Forelimb muscle (tissue), 1 donor: ENCODE data around the gene ADARB1. TPM values are rescaled to one million over a fixed set of nuclear protein-coding genes. Genes with fewer than 3 reads are reported as not detected.

ENCODE experiments used
- DNase-seq: peaks from one replicate; pipeline ENCODE4 v3.0.0-alpha.2; 2013; ENCODE audit warnings: low read depth
- polyA plus RNA-seq: library from polyadenylated mRNA; unstranded; fragments of 120-200 nt; gene quantifications from one replicate; pipeline ENCODE4 v1.2.1, GENCODE V29; 2013; ENCODE audit not compliant: insufficient read length

The ADARB1 gene
- polyA plus RNA-seq, 1 donor: 27.0 TPM

DNA sequence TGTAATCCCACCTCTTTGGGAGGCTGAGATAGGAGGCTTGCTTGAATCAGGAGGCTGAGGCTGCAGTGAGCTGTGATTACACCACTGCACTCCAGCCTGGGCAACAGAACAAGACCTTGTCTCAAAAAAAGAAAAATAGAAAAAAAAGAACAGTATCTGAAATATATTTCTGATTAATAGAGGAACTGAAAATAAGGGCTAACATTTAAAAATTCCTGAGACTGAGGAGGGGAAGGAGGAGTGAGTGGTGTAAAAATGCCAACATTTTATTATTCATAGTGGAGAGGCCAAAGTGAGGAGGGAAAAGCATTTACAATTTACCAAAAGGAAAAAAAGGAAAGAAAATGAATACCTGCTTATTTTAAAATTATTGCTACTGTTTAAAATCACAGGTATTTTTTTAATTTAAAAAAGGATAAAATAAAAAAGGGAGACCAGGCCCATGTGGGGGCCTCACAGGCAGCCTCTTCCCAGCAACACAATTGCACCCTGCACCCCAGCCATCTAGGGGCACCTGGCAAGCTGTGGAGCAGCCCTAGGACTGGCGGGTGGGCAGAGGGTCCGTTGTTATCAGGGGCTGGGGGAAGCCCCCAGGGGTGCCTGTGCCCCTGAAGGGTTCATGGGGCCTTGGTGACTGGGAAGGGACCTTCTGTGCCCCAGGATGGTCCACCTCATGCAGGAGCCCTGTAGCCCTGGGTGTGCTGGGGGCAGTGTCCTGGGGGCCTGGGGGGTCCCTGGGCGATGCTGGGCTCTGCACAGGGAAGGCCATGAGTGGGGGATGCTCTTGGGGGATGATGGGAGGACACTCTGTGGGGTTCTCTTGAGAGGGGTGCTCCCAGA, 34.8 kb upstream of the ADARB1 start:
- DNase-seq: no peak

DNA sequence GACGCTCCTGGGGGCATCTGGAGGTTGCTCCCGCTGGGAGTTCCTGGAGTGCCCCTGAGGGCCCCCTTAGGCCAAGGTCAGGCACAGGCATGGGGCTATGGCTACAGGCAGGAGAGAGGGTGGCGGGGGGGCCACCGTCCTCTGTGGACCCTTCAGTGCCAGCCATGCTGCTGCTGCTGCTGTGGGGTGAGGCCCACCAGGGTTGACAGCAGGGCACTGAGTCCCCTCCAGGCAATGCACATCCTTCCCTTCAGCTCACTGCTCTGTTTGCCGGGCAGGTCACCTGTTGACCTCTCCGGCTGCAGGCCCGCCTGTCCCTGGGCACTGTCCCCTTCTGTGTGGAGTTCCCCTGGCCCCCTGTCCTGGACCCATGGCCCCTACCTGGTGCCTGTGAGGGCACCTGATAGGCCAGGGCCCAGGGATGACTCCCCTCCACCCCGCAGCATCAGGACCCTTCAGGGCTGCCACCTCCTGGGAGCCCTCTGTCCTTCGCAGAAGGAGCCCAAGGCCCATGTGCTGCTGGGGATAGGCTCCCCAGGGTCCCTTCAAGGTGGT, 34.1 kb upstream of the ADARB1 start:
- DNase-seq: no peak

GRCh38 chr21:45040739-45041138, 33.6 kb upstream of the ADARB1 start:
- DNase-seq: no peak

- no peak for DNase-seq
Measured at GRCh38 chr21:45041351-45041805, 33.0 kb upstream of the ADARB1 start.

DNA sequence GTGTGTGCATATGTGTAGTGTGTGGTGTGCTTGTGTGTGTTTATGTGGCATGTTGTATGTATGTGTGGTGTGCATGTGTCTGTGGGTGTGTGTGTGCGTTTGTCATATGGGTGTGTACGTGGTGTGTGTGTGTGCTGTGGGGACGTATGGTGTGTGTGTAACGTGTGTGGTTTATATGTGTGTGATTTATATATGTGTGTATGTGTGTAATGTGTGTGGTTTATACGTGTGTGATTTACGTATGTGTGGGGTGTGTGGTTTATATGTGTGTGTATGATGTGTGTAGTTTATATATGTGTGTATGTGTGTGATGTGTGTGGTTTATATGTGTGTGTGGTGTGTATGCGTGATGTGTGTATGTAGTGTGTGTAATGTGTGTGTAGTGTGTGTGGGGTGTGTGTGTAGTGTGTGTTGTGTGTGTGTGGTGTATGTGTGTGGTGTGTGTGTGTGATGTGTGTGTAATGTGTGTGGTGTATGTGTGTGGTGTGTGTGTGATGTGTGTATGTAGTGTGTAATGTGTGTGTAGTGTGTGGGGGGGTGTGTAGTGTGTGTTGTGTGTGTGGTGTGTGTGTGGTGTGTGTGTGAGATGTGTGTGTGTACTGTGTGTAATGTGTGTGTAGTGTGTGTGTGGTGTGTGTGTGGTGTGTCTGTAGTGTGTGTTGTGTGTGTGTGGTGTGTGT, 32.3 kb upstream of the ADARB1 start:
- no peak for DNase-seq

GRCh38 chr21:45042664-45043161, 31.7 kb upstream of the ADARB1 start:
- no peak for DNase-seq

DNA sequence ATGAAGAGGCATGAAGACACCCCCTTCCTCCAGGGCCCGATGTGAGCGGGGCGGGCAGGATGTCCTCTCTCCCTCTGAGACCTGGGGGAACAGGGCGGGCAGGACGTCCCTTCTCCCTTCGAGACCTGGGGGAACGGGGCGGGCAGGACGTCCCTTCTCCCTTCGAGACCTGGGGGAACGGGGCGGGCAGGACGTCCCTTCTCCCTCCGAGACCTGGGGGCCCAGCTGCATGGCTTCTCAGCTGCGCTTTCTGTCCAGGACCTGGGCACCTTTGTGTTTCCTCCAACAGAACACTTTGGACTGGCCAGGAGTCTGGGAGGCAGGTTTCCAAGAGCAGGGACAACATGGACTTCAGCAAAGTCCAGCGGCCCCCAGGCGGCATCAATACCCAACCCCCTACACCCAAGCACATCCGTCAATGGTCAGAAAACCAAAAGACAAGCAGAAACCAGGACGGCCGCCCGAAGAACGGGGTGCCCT, 30.8 kb upstream of the ADARB1 start:
- DNase-seq: no peak

- DNase-seq: no peak
Measured at GRCh38 chr21:45045481-45045880, 28.9 kb upstream of the ADARB1 start.

GRCh38 chr21:45047257-45047656, 27.1 kb upstream of the ADARB1 start:
- DNase-seq: no peak

DNA sequence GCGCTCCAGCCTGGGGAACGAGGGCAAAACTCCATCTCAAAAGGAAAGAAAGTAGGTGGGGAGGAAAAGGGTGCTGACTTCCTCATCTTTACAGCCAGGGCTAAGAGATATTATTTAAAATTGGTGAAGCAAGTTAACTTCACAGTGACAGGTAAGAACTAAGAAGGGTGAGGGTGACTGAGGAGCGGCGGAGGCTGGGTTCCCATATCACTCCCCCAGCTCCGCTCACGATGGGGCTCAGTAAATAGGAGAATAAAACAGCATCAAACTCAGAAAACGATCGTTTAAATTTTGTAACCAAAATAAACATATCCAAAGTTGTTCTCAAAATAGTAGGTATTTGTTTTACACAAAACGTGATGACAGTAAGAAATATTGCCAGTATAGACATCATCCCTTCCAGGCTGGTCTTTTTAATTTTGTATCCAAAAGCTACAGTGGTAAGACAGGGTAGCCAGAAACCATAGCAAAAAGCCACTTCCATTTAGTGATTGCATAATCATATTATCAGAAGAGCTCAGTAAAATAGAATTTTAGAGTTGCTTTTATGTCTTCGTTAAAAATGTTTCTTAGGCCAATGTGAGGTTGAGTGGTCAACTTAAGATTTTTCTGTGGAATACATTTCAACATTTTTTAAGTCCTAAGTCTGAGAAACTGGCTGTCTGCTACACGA, 26.2 kb upstream of the ADARB1 start:
- no peak for DNase-seq

GRCh38 chr21:45048968-45049367, 25.4 kb upstream of the ADARB1 start:
- no peak for DNase-seq

DNA sequence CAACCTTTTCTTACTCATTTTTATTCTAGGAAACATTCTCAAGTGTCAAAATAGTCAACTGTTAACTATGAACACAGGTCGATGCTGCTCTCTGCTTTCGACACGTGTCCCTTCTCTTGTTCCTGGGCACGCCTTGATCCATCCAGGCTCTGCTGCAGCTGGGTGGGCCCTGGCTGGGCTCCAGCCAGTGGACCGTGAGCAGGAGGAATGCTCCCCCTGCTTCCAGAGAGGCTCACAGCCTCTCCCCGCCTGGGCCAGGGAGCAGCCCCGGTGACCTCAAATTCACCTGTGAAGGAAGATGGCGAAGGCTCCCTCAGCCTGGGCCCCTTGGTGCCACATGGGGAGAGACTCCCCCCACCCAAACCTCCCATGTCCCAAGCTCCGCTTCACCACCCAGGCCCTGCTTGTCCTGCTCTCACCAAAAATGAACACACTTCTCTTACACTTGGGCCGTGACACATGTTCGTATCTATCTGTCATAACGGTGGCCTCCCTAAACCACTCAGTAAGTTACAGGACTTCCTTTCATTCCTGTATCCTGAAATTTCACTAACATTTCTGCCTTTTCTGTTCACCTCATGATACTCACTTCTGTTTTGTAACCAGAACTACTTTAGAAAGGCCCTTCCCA, 24.6 kb upstream of the ADARB1 start:
- DNase-seq: no peak

DNA sequence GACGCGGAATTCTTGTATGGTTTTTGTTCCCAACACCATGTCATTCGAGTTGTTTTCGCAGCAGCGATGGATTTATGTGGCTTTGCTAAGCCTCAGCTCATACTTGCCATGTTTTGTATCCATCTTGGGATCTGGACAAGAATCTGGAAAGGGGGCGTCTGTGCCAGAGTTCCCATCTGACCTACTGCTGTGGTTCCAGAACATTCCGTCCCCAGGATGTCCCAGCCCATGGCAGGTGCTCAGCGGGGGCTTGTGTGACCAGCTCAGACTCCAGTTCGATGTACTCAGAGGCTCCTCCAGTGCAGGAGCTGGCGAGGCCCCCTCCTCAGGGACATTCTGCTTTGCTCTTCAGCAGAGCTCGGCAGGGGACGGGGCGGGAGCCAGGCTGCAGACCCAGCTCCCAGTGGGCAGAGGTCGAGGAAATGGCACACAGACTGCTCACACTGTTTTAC, 24.0 kb upstream of the ADARB1 start:
- DNase-seq: no peak

- no peak for DNase-seq
Measured at GRCh38 chr21:45050797-45051489, 23.4 kb upstream of the ADARB1 start.

DNA sequence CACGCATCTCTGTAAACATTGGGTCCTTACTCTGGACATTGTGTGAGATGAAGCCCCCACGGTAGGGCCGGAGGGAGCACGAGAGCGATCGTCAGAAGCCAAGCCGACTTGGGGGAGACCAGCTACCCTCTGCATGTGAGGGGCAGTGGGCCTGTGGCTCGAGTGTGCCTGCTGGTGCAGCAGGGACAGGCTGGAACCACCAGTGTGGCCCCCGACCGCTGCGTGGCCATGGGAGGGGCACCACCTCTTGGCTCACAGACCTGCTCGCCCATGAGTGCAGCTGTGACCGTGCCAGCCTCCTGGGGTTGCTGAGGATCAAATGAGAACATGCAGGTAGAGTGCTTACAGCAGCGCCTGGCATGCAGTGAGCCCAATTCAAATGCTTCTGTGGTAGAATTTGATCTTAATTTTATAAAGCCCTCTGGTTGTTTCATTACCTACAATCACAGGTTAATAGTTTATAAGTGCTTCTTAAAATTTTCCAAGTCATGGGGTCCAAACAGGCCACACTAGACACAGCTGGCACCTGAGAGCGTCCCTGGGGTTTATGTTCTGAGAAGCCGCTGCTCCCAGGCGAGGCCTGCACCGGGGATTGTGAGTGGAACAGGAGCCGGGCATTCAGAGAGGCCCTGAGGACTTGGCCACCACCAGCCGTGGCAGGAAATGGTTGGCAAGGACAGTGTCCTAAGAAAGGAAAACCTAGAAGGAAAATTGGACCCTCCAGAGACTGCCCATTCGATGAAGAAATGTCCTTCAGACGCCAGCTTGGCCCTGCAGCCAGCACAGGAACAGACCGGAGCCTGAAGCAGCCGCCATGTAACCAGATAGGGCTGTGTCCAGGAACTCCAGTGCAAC, 22.6 kb upstream of the ADARB1 start:
- no peak for DNase-seq

DNA sequence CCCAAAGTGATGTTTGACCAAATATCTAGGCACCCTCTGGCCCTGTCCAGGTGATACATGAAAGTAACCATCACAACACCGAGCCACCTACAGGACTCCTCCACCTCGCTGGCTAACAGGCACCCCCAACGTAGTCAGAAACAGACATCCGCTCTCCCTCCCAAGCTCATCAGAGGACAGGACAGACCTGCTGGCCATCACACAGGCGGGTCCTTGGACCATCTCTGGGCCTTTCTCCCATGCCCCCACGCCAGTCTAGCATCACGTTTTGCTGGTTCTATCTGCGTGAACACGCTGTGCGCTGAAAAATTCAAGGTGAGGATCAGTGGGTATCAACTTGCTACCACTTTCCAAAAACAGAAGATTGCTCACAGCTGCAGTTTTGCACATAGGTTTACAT, 21.4 kb upstream of the ADARB1 start:
- no peak for DNase-seq

GRCh38 chr21:45053561-45054226, 20.7 kb upstream of the ADARB1 start:
- no peak for DNase-seq

GRCh38 chr21:45054227-45054926, 20.0 kb upstream of the ADARB1 start:
- no peak for DNase-seq
